GM18499 (cell line): ENCODE results near the gene MYOM1.
A peak's percentile ranks its signal among the peaks of the same experiment; 100 is the strongest.
"Not testable (repeated sequence)": the region's sequence is repeated elsewhere in the genome, so short reads cannot be mapped to it uniquely, and the experiment has no call there.

Experiments used
- ATAC-seq: cut with Tn5 transposase; IDR thresholded peaks from one replicate; pipeline ENCODE4 v1.9.1; 2021; ENCODE audit warnings: moderate number of reproducible peaks; ENCODE audit not compliant: insufficient read depth, unreplicated experiment

The MYOM1 gene

GRCh38 chr18:3046216-3046808 is 173.5 kb downstream of the MYOM1 start:
- ATAC-seq = peak; percentile 57

- no peak for ATAC-seq
Observed at GRCh38 chr18:3044931-3045698, 174.7 kb downstream of the MYOM1 start.

GRCh38 chr18:3042379-3042778 is 177.4 kb downstream of the MYOM1 start:
- no peak for ATAC-seq

- ATAC-seq = no peak
Observed at GRCh38 chr18:3041843-3042242, 177.9 kb downstream of the MYOM1 start.

- no peak for ATAC-seq
Observed at GRCh38 chr18:3040881-3041280, 178.9 kb downstream of the MYOM1 start.

GRCh38 chr18:3040173-3040572 is 179.6 kb downstream of the MYOM1 start:
- no peak for ATAC-seq

DNA sequence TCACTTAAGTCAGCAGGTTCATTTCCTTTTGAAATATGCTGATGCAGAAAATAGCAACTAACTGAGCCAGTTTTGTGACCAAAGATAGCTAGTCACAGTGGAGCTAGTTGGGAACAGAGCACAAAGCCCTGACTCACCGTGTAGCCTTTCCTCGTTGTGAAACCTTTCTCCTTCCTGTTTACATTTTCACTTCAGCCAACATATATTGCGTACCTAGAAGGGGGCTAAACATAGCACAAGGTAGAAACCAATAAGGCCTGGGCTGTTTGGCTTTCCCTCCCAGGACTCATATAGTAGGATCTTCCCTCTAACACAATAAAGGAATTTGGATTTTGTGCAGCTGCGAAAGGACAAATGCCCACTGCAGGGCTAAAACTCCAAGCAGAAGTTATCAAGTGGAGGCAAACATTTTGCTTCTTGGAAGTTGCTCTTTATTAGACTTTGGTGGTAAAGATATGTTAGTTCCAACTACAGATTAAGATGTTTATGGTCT is 182.3 kb downstream of the MYOM1 start:
- ATAC-seq = peak; percentile 97

DNA sequence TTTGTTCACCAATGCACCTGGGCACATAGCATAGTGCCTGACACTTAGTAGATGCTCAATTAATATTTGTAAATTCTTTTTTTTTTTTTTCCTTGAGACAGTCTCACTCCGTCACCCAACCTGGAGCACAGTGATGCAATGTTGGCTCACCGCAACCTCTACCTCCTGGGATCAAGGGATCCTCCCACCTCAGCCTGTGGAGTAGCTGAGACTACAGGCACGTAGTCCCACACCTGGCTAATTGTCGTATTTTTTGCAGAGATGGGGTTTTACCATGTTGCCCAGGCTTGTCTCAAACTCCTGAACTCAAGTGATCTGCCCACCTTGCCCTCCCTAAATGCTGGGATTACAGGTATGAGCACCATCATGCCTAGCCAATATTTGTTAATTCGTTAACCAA is 183.7 kb downstream of the MYOM1 start:
- no peak for ATAC-seq

DNA sequence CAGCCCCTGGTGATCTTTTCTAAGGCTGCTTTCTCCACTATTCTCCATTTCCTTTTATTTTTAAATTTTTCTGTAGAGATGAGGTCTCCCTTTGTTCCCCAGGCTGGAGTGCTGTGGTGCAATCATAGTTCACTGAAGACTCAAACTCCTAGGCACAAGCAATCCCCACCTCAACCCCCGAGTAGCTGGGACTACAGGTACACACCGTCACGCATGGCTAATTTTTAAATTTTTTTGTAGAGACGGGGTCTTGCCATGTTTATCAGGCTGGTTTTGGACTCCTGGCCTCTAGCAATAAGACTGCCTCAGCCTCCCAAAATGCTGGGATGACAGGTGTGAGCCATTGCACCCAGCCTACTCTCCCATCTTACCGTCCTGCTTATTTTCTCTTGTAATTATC is 184.1 kb downstream of the MYOM1 start:
- ATAC-seq = no peak

DNA sequence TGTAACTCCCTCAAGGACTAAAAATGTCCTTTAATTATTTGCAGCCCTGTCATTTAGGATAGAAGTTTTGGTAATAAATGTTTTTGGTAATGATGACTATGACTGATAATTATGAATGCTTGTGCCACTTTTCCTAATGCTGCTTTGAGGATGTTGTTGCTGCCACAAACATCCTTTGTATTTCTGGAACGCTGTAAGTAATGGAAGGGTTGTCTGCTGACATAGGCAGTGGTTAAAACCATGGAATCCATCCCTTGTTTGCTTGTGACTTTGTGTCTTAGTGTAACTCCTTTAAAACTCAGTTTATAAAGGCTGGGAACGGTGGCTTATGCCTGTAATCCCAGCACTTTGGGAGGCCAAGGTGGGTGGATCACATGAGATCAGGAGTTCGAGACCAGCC is 187.0 kb downstream of the MYOM1 start:
- no peak for ATAC-seq

DNA sequence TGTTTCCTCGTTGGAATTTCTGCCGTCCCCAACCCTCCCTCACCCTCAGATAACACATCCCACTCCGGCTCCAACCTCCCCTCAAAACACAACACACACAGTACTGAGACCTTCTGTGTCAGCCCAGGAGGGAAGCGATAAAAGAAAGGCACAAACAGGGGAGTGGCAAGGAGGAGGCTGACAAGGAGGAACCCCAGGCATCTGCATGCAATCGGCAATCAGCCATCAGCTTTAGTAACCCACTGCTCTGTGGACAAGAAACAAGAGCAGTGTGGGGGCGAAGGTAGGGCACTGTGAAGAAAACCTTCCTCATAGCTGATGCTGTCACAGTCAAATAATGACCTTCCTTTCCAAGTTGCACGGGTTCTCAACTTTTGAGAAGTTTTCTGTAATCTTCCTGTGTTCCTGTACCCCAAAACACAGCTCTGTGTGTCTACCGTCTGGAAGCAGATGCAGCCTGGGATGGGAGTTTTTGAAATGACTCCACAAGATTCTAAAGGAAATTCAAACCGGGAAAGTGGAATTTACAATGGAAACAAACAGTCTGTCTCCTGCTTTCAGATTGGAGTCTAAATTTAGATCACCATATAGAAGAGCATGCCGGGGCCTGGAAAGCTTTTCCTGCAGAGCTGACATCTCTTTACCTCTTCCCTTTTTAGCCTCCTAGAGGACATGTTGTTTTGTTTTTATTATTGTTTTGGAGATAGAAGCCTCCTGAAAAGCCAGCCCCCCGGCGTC is 190.4 kb downstream of the MYOM1 start:
- ATAC-seq = no peak

- ATAC-seq = not testable (repeated sequence)
Observed at GRCh38 chr18:3028115-3028514, 191.7 kb downstream of the MYOM1 start.

GRCh38 chr18:3027370-3027891 is 192.3 kb downstream of the MYOM1 start:
- ATAC-seq = no peak

DNA sequence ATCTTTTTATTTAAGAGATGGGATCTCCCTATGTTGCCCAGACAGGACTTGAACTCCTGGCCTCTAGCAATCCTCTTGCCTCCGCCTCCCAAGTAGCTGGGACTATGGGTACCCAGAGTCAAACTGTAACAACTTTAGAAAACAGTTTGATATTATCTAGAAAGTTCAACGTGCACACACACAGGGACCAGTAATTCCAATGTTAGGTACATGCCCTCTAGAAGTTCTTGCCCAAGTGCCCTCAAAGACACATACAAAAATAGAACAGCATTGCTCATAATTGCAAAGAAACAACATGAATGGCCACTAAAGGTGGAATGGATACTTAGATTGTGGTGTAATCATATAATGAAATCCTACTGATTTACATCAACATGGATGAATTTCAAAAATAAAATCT is 194.2 kb downstream of the MYOM1 start:
- ATAC-seq = no peak

DNA sequence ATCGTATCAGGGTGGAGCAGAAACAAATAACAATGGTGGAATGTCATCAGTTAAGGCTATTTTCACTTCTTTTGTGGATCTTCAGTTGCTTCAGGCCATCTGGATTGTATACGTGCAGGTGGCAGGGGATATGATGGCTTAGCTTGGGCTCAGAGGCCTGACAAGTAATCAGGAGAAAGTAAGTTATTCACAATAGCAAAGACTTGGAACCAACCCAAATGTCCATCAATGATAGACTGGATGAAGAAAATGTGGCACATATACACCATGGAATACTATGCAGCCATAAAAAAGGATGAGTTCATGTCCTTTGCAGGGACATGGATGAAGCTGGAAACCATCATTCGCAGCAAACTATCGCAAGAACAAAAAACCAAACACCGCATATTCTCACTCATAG is 196.2 kb downstream of the MYOM1 start:
- ATAC-seq = not testable (repeated sequence)
